H9 (cell line): ENCODE data around the gene TUT4. TPM values are rescaled to one million over a fixed set of nuclear protein-coding genes. Genes with fewer than 3 reads are reported as not detected.

ENCODE experiments used
- DNase-seq: peaks from one replicate; pipeline ENCODE4 v3.0.0-alpha.2; 2017
- H2AFZ ChIP-seq: one replicate; pipeline ENCODE4 v1.6.1; 2013; ENCODE audit warnings: mild to moderate bottlenecking, low read length, control low read depth, moderate library complexity
- H2AK5ac ChIP-seq: 2 replicates; pipeline ENCODE4 v1.6.1; 2013; ENCODE audit warnings: low read length, control low read depth, mixed read lengths; ENCODE audit not compliant: insufficient read length
- H2BK120ac ChIP-seq: one replicate; pipeline ENCODE4 v1.6.1; 2013; ENCODE audit warnings: low read depth, mild to moderate bottlenecking, low read length, control low read depth, inconsistent platforms; ENCODE audit not compliant: poor library complexity, severe bottlenecking
- H2BK12ac ChIP-seq: 2 replicates; pipeline ENCODE4 v1.6.1; 2013; ENCODE audit warnings: low read length, control low read depth, mixed read lengths, low read depth; ENCODE audit not compliant: insufficient read length
- H2BK15ac ChIP-seq: 2 replicates; pipeline ENCODE4 v1.6.1; 2013; ENCODE audit warnings: low read depth, low read length, control low read depth
- H2BK20ac ChIP-seq: one replicate; pipeline ENCODE4 v1.6.1; 2013; ENCODE audit warnings: low read depth, mild to moderate bottlenecking, low read length, control low read depth, inconsistent platforms; ENCODE audit not compliant: poor library complexity, severe bottlenecking
- H2BK5ac ChIP-seq: 2 replicates; pipeline ENCODE4 v1.6.1; 2013; ENCODE audit warnings: low read length, control low read depth, mixed read lengths; ENCODE audit not compliant: insufficient read length
- H3K14ac ChIP-seq: 2 replicates; pipeline ENCODE4 v1.6.1; 2013; ENCODE audit warnings: low read length, control low read depth; ENCODE audit not compliant: insufficient read depth
- H3K18ac ChIP-seq: 2 replicates; pipeline ENCODE4 v1.6.1; 2013; ENCODE audit warnings: low read depth, mild to moderate bottlenecking, mixed read lengths, low read length, control low read depth; ENCODE audit not compliant: insufficient read length
- H3K23ac ChIP-seq: 2 replicates; pipeline ENCODE4 v1.6.1; 2013; ENCODE audit warnings: low read length, control low read depth, mixed read lengths, low read depth; ENCODE audit not compliant: insufficient read length
- H3K23me2 ChIP-seq: 2 replicates; pipeline ENCODE4 v1.6.1; 2013; ENCODE audit warnings: low read depth, mild to moderate bottlenecking, mixed read lengths, low read length, control low read depth; ENCODE audit not compliant: insufficient read length, poor library complexity, severe bottlenecking
- H3K27ac ChIP-seq: 2 replicates; pipeline ENCODE4 v1.5.1; 2013; ENCODE audit warnings: low read length, control low read depth, mixed read lengths, low read depth; ENCODE audit not compliant: insufficient read length
- H3K27me3 ChIP-seq: 2 replicates; pipeline ENCODE4 v1.6.1; 2013; ENCODE audit warnings: low read length, control low read depth, inconsistent platforms; ENCODE audit not compliant: insufficient read depth
- H3K4ac ChIP-seq: 2 replicates; pipeline ENCODE4 v1.6.1; 2013; ENCODE audit warnings: low read depth, mild to moderate bottlenecking, control low read depth, inconsistent platforms, low read length, moderate library complexity
- H3K4me1 ChIP-seq: 2 replicates; pipeline ENCODE4 v1.6.1; 2013; ENCODE audit warnings: low read length, control low read depth, inconsistent platforms; ENCODE audit not compliant: insufficient read depth
- H3K4me2 ChIP-seq: 2 replicates; pipeline ENCODE4 v1.6.1; 2013; ENCODE audit warnings: low read length, control low read depth, mixed read lengths; ENCODE audit not compliant: insufficient read length, insufficient read depth
- H3K56ac ChIP-seq: 2 replicates; pipeline ENCODE4 v1.6.1; 2013; ENCODE audit warnings: low read depth, mild to moderate bottlenecking, mixed read lengths, low read length, control low read depth; ENCODE audit not compliant: insufficient read length
- H3K79me1 ChIP-seq: 2 replicates; pipeline ENCODE4 v1.6.1; 2013; ENCODE audit warnings: low read depth, mild to moderate bottlenecking, moderate library complexity, low read length, control low read depth, inconsistent platforms; ENCODE audit not compliant: insufficient read depth, poor library complexity, severe bottlenecking
- H3K79me2 ChIP-seq: 2 replicates; pipeline ENCODE4 v1.6.1; 2013; ENCODE audit warnings: low read length, control low read depth, inconsistent platforms; ENCODE audit not compliant: insufficient read depth
- H3K9ac ChIP-seq: 2 replicates; pipeline ENCODE4 v1.6.1; 2013; ENCODE audit warnings: low read length, control low read depth, mixed read lengths; ENCODE audit not compliant: insufficient read length; ENCODE audit errors: extremely low read depth
- H3K9me3 ChIP-seq: one replicate; pipeline ENCODE4 v1.6.1; 2013; ENCODE audit warnings: low read depth, low read length, inconsistent platforms; ENCODE audit not compliant: control insufficient read depth
- H3T11ph ChIP-seq: one replicate; pipeline ENCODE4 v1.6.1; 2013; ENCODE audit warnings: mild to moderate bottlenecking, low read length, control low read depth, inconsistent platforms
- H4K20me1 ChIP-seq: one replicate; pipeline ENCODE4 v1.6.1; 2013; ENCODE audit not compliant: control insufficient read depth, insufficient read length, insufficient read depth
- H4K5ac ChIP-seq: 2 replicates; pipeline ENCODE4 v1.6.1; 2013; ENCODE audit warnings: low read depth, mild to moderate bottlenecking, mixed read lengths, low read length, control low read depth; ENCODE audit not compliant: insufficient read length
- H4K8ac ChIP-seq: replicated peaks from 2 replicates; pipeline ENCODE4 v1.6.1; 2013; ENCODE audit warnings: low read length, control low read depth, mixed read lengths, low read depth; ENCODE audit not compliant: insufficient read length
- H4K91ac ChIP-seq: 2 replicates; pipeline ENCODE4 v1.6.1; 2013; ENCODE audit warnings: low read depth, mild to moderate bottlenecking, moderate library complexity, mixed read lengths, low read length, control low read depth; ENCODE audit not compliant: insufficient read length
- H3K27ac Mint-ChIP-seq, 3 experiments: 2 replicates in 2 of 3; 3 replicates in 1 of 3; pipeline ENCODE4 v1.8.0; 2020 to 2021; ENCODE audit warnings: mixed read lengths in 3 of 3, mild to moderate bottlenecking in 1 of 3, moderate library complexity in 1 of 3
- H3K27me3 Mint-ChIP-seq: 2 replicates; pipeline ENCODE4 v1.8.0; 2021; ENCODE audit warnings: low read depth, mild to moderate bottlenecking, moderate library complexity, mixed read lengths
- H3K36me3 Mint-ChIP-seq, 3 experiments: 2 replicates in 2 of 3; 3 replicates in 1 of 3; pipeline ENCODE4 v1.8.0; 2020 to 2021; ENCODE audit warnings: low read depth in 3 of 3, mixed read lengths in 3 of 3; ENCODE audit not compliant: insufficient read depth in 1 of 3
- H3K4me1 Mint-ChIP-seq, 2 experiments: 2 replicates each; pipeline ENCODE4 v1.8.0; 2020; ENCODE audit warnings: mixed read lengths in 2 of 2
- H3K4me3 Mint-ChIP-seq, 2 experiments: 2 replicates in 1 of 2; 3 replicates in 1 of 2; pipeline ENCODE4 v1.8.0; 2020 to 2021; ENCODE audit warnings: mild to moderate bottlenecking in 2 of 2, mixed read lengths in 2 of 2, moderate library complexity in 1 of 2
- H3K9me3 Mint-ChIP-seq, 2 experiments: 2 replicates in 1 of 2; 3 replicates in 1 of 2; pipeline ENCODE4 v1.8.0; 2020; ENCODE audit warnings: mild to moderate bottlenecking in 2 of 2, mixed read lengths in 2 of 2, moderate library complexity in 1 of 2
- WGBS: extraction: QIAGEN DNeasy Blood & Tissue Kit; methylation state at CpG from one replicate; pipeline ENCODE4 v1.1.7; 2013; ENCODE audit warnings: missing lambda C conversion rate, low lambda C conversion rate, mixed read lengths; ENCODE audit not compliant: insufficient read length; ENCODE audit errors: extremely low coverage; 5-methylcytosine and 5-hydroxymethylcytosine counted together
- total RNA-seq: library from RNA; stranded (reverse); gene quantifications from 2 replicates; pipeline ENCODE4 v1.2.1, GENCODE V29; 2021
- TF ChIP-seq, protein P1 (sequence below): fragments of 200-600 bp; sonication (generic); conservative IDR thresholded peaks from 3 replicates; pipeline ENCODE4 v1.8.0; 2021; ENCODE audit warnings: antibody characterized with exemption, mild to moderate bottlenecking

TUT4 gene
- total RNA-seq, 1 experiment from 2014 or later: 59.3 TPM

DNA sequence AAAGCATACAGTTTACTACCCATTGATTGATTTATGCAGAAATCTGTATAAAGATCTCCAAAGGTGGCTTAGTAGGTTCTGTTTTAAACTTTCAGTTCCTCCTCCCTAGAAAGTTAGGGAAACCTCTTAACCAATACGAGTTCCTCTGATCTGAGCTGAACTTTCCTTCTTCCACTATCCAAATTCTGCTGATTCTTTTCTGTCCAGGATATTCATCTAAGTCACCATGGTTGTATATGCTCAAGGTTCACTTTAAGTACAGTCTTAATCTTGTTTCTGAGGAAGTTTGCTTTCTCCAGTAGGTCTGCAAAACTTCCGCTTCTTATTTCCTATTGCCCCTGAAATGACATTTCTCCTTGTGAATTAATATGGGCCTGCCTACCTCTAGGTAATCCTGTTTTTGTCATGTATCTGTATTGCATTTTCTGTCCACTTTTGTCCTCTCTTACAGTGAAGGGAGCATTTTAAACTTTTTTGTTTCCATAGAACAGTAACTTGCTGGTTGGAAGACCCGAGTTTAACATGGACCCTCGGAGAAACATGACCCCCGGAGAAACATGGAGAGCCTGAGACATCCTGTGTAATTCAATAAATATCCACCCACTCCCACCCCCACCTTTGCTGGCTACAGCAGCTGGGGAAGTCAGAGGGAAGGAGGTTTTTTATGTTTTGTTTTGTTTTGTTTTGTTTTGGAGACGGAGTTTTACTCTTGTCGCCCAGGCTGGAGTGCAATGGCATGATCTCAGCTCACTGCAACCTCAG is 16.7 kb upstream of the TUT4 start:
- no peaks in the 10 kb centered on the region for H4K20me1 ChIP-seq
- no peaks in the 10 kb centered on the region for H3K9me3 ChIP-seq
- Mint-ChIP-seq H3K27me3 (peaks cover 2% of the 10 kb centered on the region), H3K36me3 (no peaks in the 10 kb centered on the region; a peak in 1 of 7 replicates), H3K4me1 (peaks cover 13 to 16% of the 10 kb centered on the region in 2 experiments), H3K27ac (no peak overlapping the region; a peak in 1 of 7 replicates), H3K9me3 (no peaks in the 10 kb centered on the region), H3K4me3 (no peak overlapping the region)
- H2BK120ac ChIP-seq: no peak overlapping the region
- H3K79me1 ChIP-seq: no peaks in the 10 kb centered on the region
- no peak overlapping the region for H2BK12ac ChIP-seq
- H3K23me2 ChIP-seq: no peaks in the 10 kb centered on the region
- H3K27ac ChIP-seq: no peak overlapping the region
- H4K5ac ChIP-seq: no peak overlapping the region
- no peak overlapping the region for H2BK15ac ChIP-seq
- no peak overlapping the region for H3K56ac ChIP-seq
- TF ChIP-seq, protein P1, sequence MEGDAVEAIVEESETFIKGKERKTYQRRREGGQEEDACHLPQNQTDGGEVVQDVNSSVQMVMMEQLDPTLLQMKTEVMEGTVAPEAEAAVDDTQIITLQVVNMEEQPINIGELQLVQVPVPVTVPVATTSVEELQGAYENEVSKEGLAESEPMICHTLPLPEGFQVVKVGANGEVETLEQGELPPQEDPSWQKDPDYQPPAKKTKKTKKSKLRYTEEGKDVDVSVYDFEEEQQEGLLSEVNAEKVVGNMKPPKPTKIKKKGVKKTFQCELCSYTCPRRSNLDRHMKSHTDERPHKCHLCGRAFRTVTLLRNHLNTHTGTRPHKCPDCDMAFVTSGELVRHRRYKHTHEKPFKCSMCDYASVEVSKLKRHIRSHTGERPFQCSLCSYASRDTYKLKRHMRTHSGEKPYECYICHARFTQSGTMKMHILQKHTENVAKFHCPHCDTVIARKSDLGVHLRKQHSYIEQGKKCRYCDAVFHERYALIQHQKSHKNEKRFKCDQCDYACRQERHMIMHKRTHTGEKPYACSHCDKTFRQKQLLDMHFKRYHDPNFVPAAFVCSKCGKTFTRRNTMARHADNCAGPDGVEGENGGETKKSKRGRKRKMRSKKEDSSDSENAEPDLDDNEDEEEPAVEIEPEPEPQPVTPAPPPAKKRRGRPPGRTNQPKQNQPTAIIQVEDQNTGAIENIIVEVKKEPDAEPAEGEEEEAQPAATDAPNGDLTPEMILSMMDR: no peak
- H3K23ac ChIP-seq: no peak overlapping the region
- H3K27me3 ChIP-seq: no peaks in the 10 kb centered on the region
- no peak overlapping the region for H3K9ac ChIP-seq
- H3K4me1 ChIP-seq: no peaks in the 10 kb centered on the region
- H3K14ac ChIP-seq: no peak overlapping the region
- H3T11ph ChIP-seq: no peak overlapping the region
- DNase-seq: no peak
- no CpG with 5 or more reads among the region's 7 CpGs for WGBS
- no peak overlapping the region for H2BK20ac ChIP-seq
- H4K8ac ChIP-seq: no peak overlapping the region
- no peak overlapping the region for H2AFZ ChIP-seq
- no peak overlapping the region for H2BK5ac ChIP-seq
- no peak overlapping the region for H2AK5ac ChIP-seq
- no peak overlapping the region for H3K4ac ChIP-seq
- no peak overlapping the region for H3K4me2 ChIP-seq
- no peak overlapping the region for H3K18ac ChIP-seq
- no peaks in the 10 kb centered on the region for H3K79me2 ChIP-seq
- H4K91ac ChIP-seq: no peak overlapping the region
